GM19035 (cell line): Measurements from ENCODE around the gene CDHR4.
"Not testable (repeated sequence)": the region's sequence is repeated elsewhere in the genome, so short reads cannot be mapped to it uniquely, and the experiment has no call there.

Experiments
- ATAC-seq: cut with Tn5 transposase; IDR thresholded peaks from one replicate; pipeline ENCODE4 v1.9.1; 2021; ENCODE audit not compliant: unreplicated experiment

CDHR4 gene

GRCh38 chr3:49804141-49805041, 4.7 kb upstream of the CDHR4 start:
- no peak for ATAC-seq

GRCh38 chr3:49803465-49804140, 3.9 kb upstream of the CDHR4 start:
- ATAC-seq: peak; percentile 4

GRCh38 chr3:49802719-49803464, 3.2 kb upstream of the CDHR4 start, which contains the start of gene INKA1:
TSS of gene INKA1 (plus strand) at chr3:49803261. CDS start at chr3:49803393, 132 bp downstream.
- peak; percentile 76 for ATAC-seq

GRCh38 chr3:49801160-49801559, 1.5 kb upstream of the CDHR4 start:
- no peak for ATAC-seq

- no peak for ATAC-seq
Observed at GRCh38 chr3:49799105-49799504, 568 bp downstream of the CDHR4 start.

- no peak for ATAC-seq
Observed at GRCh38 chr3:49794926-49795905, 4.5 kb downstream of the CDHR4 start.

- ATAC-seq: no peak
Observed at GRCh38 chr3:49794431-49794830, 5.2 kb downstream of the CDHR4 start.

- ATAC-seq: no peak
Observed at GRCh38 chr3:49793486-49794085, 6.1 kb downstream of the CDHR4 start.

- ATAC-seq: no peak
Observed at GRCh38 chr3:49792371-49793150, 7.1 kb downstream of the CDHR4 start.

GRCh38 chr3:49791571-49791970, 8.1 kb downstream of the CDHR4 start:
- no peak for ATAC-seq

GRCh38 chr3:49790626-49791411, 8.9 kb downstream of the CDHR4 start:
- ATAC-seq: no peak

GRCh38 chr3:49788056-49788455, 11.6 kb downstream of the CDHR4 start:
- no peak for ATAC-seq

GRCh38 chr3:49787536-49787935, 12.1 kb downstream of the CDHR4 start:
- no peak for ATAC-seq

- no peak for ATAC-seq
Observed at GRCh38 chr3:49787182-49787464, 12.6 kb downstream of the CDHR4 start.

GRCh38 chr3:49786357-49787181, 13.1 kb downstream of the CDHR4 start, which contains the start of gene IP6K1:
TSS of gene IP6K1 (minus strand) at chr3:49786542. CDS start at chr3:49748040, 38,502 bp downstream.
- peak; percentile 97 for ATAC-seq

GRCh38 chr3:49785565-49786356, 13.9 kb downstream of the CDHR4 start:
- ATAC-seq: peak; percentile 40

- ATAC-seq: not testable (repeated sequence)
Observed at GRCh38 chr3:49782277-49782676, 17.4 kb downstream of the CDHR4 start.
